GM23248 (cell line): ENCODE measurements around the gene GDF11. TPM values are rescaled to one million over a fixed set of nuclear protein-coding genes. Genes with fewer than 3 reads are reported as not detected.
A peak's percentile ranks its signal among the peaks of the same experiment; 100 is the strongest.

Source experiments
- DNase-seq: peaks from one replicate; pipeline ENCODE4 v3.0.0-alpha.2; 2015
- H2AFZ ChIP-seq: fragments of 200-600 bp; sonication (generic); 2 replicates; pipeline ENCODE4 v1.6.1; 2016; ENCODE audit warnings: antibody characterized with exemption
- H3F3A ChIP-seq: fragments of 200-600 bp; sonication (generic); 2 replicates; pipeline ENCODE4 v1.6.1; 2016; ENCODE audit warnings: mild to moderate bottlenecking, antibody characterized with exemption, mixed run types; ENCODE audit not compliant: insufficient read depth
- H3K27ac ChIP-seq: fragments of 200-600 bp; sonication (generic); 2 replicates; pipeline ENCODE4 v1.5.1; 2016; ENCODE audit warnings: mild to moderate bottlenecking
- H3K27me3 ChIP-seq: fragments of 200-600 bp; sonication (generic); replicated peaks from 2 replicates; pipeline ENCODE4 v1.6.1; 2016; ENCODE audit warnings: mild to moderate bottlenecking; ENCODE audit not compliant: insufficient read depth
- H3K36me3 ChIP-seq: fragments of 200-600 bp; sonication (generic); 2 replicates; pipeline ENCODE4 v1.6.1; 2016; ENCODE audit warnings: low read depth, mild to moderate bottlenecking
- H3K4me1 ChIP-seq: fragments of 200-600 bp; sonication (generic); 2 replicates; pipeline ENCODE4 v1.6.1; 2016; ENCODE audit warnings: mild to moderate bottlenecking; ENCODE audit not compliant: insufficient read depth
- H3K4me2 ChIP-seq: fragments of 200-600 bp; sonication (generic); one replicate; pipeline ENCODE4 v1.6.1; 2016; ENCODE audit warnings: mild to moderate bottlenecking; ENCODE audit not compliant: unreplicated experiment
- H3K4me3 ChIP-seq: fragments of 200-600 bp; sonication (generic); 2 replicates; pipeline ENCODE4 v1.5.1; 2016; ENCODE audit warnings: mild to moderate bottlenecking
- H3K79me2 ChIP-seq: fragments of 200-600 bp; sonication (generic); 2 replicates; pipeline ENCODE4 v1.6.1; 2016; ENCODE audit warnings: mild to moderate bottlenecking; ENCODE audit not compliant: insufficient read depth
- H3K9ac ChIP-seq: fragments of 200-600 bp; sonication (generic); 2 replicates; pipeline ENCODE4 v1.6.1; 2016; ENCODE audit warnings: mild to moderate bottlenecking
- H3K9me2 ChIP-seq: fragments of 200-600 bp; sonication (generic); 2 replicates; pipeline ENCODE4 v1.6.1; 2016; ENCODE audit warnings: mixed run types, mild to moderate bottlenecking, moderate library complexity; ENCODE audit not compliant: insufficient read depth
- H3K9me3 ChIP-seq: fragments of 200-600 bp; sonication (generic); one replicate; pipeline ENCODE4 v1.6.1; 2017; ENCODE audit warnings: low read depth
- H4K20me1 ChIP-seq: fragments of 200-600 bp; sonication (generic); 2 replicates; pipeline ENCODE4 v1.6.0; 2016; ENCODE audit not compliant: insufficient read depth
- EZH2 ChIP-seq: fragments of 200-600 bp; sonication (generic); IDR thresholded peaks from 2 replicates; pipeline ENCODE4 v1.6.1; 2018; ENCODE audit warnings: antibody characterized with exemption, mild to moderate bottlenecking; ENCODE audit not compliant: insufficient read depth, poor library complexity, severe bottlenecking
- EZH2phosphoT487 ChIP-seq: fragments of 200-600 bp; sonication (generic); IDR thresholded peaks from 2 replicates; pipeline ENCODE4 v1.6.1; 2018; ENCODE audit warnings: antibody characterized with exemption, moderate library complexity, mild to moderate bottlenecking, low read depth; ENCODE audit not compliant: insufficient read depth
- WGBS, 2 experiments: methylation state at CpG; one replicate each; pipeline ENCODE4 v1.1.6; 2015 to 2017; ENCODE audit warnings: low lambda C conversion rate in 2 of 2, low coverage in 1 of 2; ENCODE audit errors: missing lambda C conversion rate in 2 of 2; 5-methylcytosine and 5-hydroxymethylcytosine counted together
- in situ Hi-C: fragments of 300-500 bp; cut with MboI; formaldehyde crosslinking; loops from 2 replicates; pipeline ENCODE4 v1.15.0; 2020
- polyA plus RNA-seq: library from polyadenylated mRNA; unstranded; fragments of >200 nt; fragmentation: Nextera tagmentation; extraction: Ambion mirVana; gene quantifications from 2 replicates; pipeline ENCODE4 v1.2.1, GENCODE V29; 2016
- total RNA-seq: library from RNA; depleted of rRNA; stranded (reverse); fragments of >200 nt; shearing (Covaris generic); gene quantifications from 2 replicates; pipeline ENCODE4 v1.2.3, GENCODE V29; 2014

GDF11 gene
- total and polyA plus RNA-seq, 2 experiments from 2014 or later: 0.56 to 2.1 TPM

- Histone ChIP-seq H3K27ac (peak overlapping the region; percentile 90), H3K4me2 (peak overlapping the region; percentile 78), H3K36me3 (no peaks in the 10 kb centered on the region; the same call in 1 of the 2 replicates), H4K20me1 (no peaks in the 10 kb centered on the region), H3K9ac (peak overlapping the region; percentile 15; the same call in 1 of the 2 replicates), H2AFZ (no peak overlapping the region), H3K4me1 (peaks cover 61% of the 10 kb centered on the region), H3F3A (peaks cover 77% of the 10 kb centered on the region), H3K4me3 (peak overlapping the region; percentile 85), H3K9me3 (no peaks in the 10 kb centered on the region), H3K27me3 (no peaks in the 10 kb centered on the region), H3K79me2 (0 out of 2 replicates have a peak, but pooled peaks cover 4% of the 10 kb centered on the region), H3K9me2 (no peaks in the 10 kb centered on the region)
- in situ Hi-C loops: no loop called here
- TF ChIP-seq EZH2phosphoT487 (no peak), EZH2 (no peak)
- DNase-seq: no peak
- WGBS, 2 experiments: 25% methylated on average over 4 of the region's 4 CpGs
Measured at GRCh38 chr12:55718015-55718414, 24.9 kb upstream of the GDF11 start.

- Histone ChIP-seq H3K4me3 (peak overlapping the region; percentile 85; the same call in 1 of the 2 replicates), H3F3A (peaks cover 77% of the 10 kb centered on the region), H3K27me3 (no peaks in the 10 kb centered on the region), H3K4me1 (peaks cover 55% of the 10 kb centered on the region), H4K20me1 (no peaks in the 10 kb centered on the region), H3K9ac (no peak overlapping the region), H2AFZ (no peak overlapping the region), H3K79me2 (0 out of 2 replicates have a peak, but pooled peaks cover 4% of the 10 kb centered on the region), H3K36me3 (peaks cover 6% of the 10 kb centered on the region; the same call in 1 of the 2 replicates), H3K9me2 (no peaks in the 10 kb centered on the region), H3K27ac (peak overlapping the region; percentile 90; the same call in 1 of the 2 replicates), H3K9me3 (no peaks in the 10 kb centered on the region), H3K4me2 (no peak overlapping the region)
- in situ Hi-C loops: no loop called here
- TF ChIP-seq EZH2: no peak
- TF ChIP-seq EZH2phosphoT487: no peak
- no peak for DNase-seq
- WGBS, 2 experiments: 41% methylated on average over 4 of the region's 4 CpGs
Measured at GRCh38 chr12:55718624-55719275, 24.2 kb upstream of the GDF11 start.

- Histone ChIP-seq H2AFZ (no peak overlapping the region), H3K4me3 (no peak overlapping the region), H3K9me3 (no peaks in the 10 kb centered on the region), H3K36me3 (peaks cover 12% of the 10 kb centered on the region), H3K79me2 (0 out of 2 replicates have a peak, but pooled peaks cover 4% of the 10 kb centered on the region), H3K4me2 (peak overlapping the region; percentile 90), H3K9ac (peak overlapping the region; percentile 65; the same call in 1 of the 2 replicates), H4K20me1 (no peaks in the 10 kb centered on the region), H3K27ac (peak overlapping the region; percentile 81), H3K9me2 (no peaks in the 10 kb centered on the region), H3K4me1 (peaks cover 56% of the 10 kb centered on the region), H3F3A (peaks cover 83% of the 10 kb centered on the region), H3K27me3 (no peaks in the 10 kb centered on the region)
- WGBS, 2 experiments: 66 to 74% methylated on average over 7 of the region's 7 CpGs
- TF ChIP-seq EZH2phosphoT487 (no peak), EZH2 (no peak)
- in situ Hi-C loops: no loop called here
- DNase-seq: no peak
Measured at GRCh38 chr12:55719371-55719770, 23.6 kb upstream of the GDF11 start.

DNA sequence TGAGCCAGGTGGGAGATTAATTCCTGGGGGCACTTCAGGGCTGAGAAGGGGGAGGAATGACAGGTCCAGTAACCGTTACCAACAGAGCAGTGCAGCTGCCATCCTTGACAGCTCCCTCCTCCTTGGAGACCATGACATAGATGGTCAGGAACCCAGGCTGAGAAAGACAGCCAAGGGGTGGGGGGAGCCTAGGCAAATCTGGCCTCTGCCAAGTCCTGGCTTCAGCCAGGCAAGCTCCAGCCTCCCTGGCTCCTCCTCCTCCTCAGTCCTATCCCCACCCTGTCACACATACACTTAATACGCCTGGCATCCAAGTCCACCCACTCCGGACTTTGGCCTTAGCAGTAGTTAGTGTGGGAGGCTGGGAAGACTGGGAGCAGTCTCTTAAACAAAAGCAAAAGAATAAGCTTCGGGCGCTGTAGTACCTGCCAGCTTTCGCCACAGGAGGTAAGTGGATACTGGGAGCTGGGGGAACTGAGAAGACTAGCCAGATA is 22.8 kb upstream of the GDF11 start, which contains the start of gene RDH5:
TSS of gene RDH5 (plus strand) at position 323 of the 494 bp plus-strand sequence. CDS start 792 bp downstream, outside the sequence.
- H3K4me1 ChIP-seq: peaks cover 63% of the 10 kb centered on the region
- peak within 1 kb of the TSS; percentile 65 for H3K4me3 ChIP-seq
- H3K4me2 ChIP-seq: peak within 1 kb of the TSS; percentile 90
- TF ChIP-seq EZH2 (no peak), EZH2phosphoT487 (no peak)
- no peak within 1 kb of the TSS for H2AFZ ChIP-seq
- whole genome bisulfite sequencing, 2 experiments: 8% methylated on average over 6 of the region's 6 CpGs
- DNase-seq: peak; percentile 94
- H3K27me3 ChIP-seq: no peaks in the 10 kb centered on the region
- H3K36me3 ChIP-seq: peaks cover 20% of the 10 kb centered on the region
- peaks cover 89% of the 10 kb centered on the region for H3F3A ChIP-seq
- peak within 1 kb of the TSS; percentile 81 for H3K27ac ChIP-seq
- H3K9ac ChIP-seq: peak within 1 kb of the TSS; percentile 65
- in situ Hi-C loops: no loop called here
- no peaks in the 10 kb centered on the region for H4K20me1 ChIP-seq
- 0 out of 2 replicates have a peak, but pooled peaks cover 4% of the 10 kb centered on the region for H3K79me2 ChIP-seq
- no peaks in the 10 kb centered on the region for H3K9me2 ChIP-seq
- H3K9me3 ChIP-seq: no peaks in the 10 kb centered on the region
